OCI-LY7 (cell line): ENCODE results near the gene RNF169.

ENCODE experiments used
- EZH2phosphoT487 ChIP-seq: fragments of 200-600 bp; sonication (generic); IDR thresholded peaks from 2 replicates; pipeline ENCODE4 v1.6.1; 2018; ENCODE audit warnings: low read depth, borderline replicate concordance, mild to moderate bottlenecking, mixed run types, antibody characterized with exemption, low read length, moderate library complexity, mixed read lengths
- TF ChIP-seq, protein P1 (sequence below): fragments of 200-600 bp; sonication (generic); conservative IDR thresholded peaks from 2 replicates; pipeline ENCODE4 v1.5.1; 2014; ENCODE audit warnings: mild to moderate bottlenecking, antibody characterized with exemption, low read length, moderate library complexity, mixed read lengths

DNA sequence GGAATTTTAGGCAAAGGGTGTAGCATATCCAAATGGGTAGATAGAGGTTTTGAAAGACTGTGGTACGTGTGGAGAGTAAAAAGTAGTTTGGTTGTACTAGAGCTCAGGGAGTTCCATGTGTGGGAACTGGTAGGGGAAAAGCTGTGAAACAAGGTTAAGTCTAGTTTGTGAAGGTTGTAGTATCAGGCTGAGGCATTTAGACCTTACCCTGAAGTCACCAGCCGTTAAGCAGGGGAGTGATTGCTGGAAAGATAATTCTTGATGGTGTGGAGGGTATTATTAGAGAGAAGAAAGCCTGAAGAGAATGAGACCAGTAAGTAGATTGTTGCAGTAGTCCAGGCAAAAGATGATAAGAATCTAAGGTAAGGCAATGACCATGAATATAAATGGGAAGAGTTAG is 68.0 kb downstream of the RNF169 start:
- TF ChIP-seq, protein P1, sequence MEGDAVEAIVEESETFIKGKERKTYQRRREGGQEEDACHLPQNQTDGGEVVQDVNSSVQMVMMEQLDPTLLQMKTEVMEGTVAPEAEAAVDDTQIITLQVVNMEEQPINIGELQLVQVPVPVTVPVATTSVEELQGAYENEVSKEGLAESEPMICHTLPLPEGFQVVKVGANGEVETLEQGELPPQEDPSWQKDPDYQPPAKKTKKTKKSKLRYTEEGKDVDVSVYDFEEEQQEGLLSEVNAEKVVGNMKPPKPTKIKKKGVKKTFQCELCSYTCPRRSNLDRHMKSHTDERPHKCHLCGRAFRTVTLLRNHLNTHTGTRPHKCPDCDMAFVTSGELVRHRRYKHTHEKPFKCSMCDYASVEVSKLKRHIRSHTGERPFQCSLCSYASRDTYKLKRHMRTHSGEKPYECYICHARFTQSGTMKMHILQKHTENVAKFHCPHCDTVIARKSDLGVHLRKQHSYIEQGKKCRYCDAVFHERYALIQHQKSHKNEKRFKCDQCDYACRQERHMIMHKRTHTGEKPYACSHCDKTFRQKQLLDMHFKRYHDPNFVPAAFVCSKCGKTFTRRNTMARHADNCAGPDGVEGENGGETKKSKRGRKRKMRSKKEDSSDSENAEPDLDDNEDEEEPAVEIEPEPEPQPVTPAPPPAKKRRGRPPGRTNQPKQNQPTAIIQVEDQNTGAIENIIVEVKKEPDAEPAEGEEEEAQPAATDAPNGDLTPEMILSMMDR: no peak
- TF ChIP-seq EZH2phosphoT487: no peak
